IMR-90 (cell line): ENCODE data around the gene C15orf39.

ENCODE experiments used
- CEBPB ChIP-seq: IDR thresholded peaks from 2 replicates; pipeline ENCODE4 v1.6.1; 2012; ENCODE audit warnings: low read depth, low read length, improper control_type of control experiment
- CHD1 ChIP-seq: IDR thresholded peaks from 2 replicates; pipeline ENCODE4 v1.6.1; 2012; ENCODE audit warnings: low read depth, low read length, improper control_type of control experiment
- MXI1 ChIP-seq: IDR thresholded peaks from 2 replicates; pipeline ENCODE4 v1.6.1; 2012; ENCODE audit warnings: low read depth, mild to moderate bottlenecking, low read length, moderate library complexity, borderline replicate concordance
- NFE2L2 ChIP-seq: fragments of 150-350 bp; IDR thresholded peaks from 2 replicates; pipeline ENCODE4 v1.6.1; 2016; ENCODE audit warnings: low read depth, mild to moderate bottlenecking, low read length
- POLR2A ChIP-seq: IDR thresholded peaks from 2 replicates; pipeline ENCODE4 v1.6.1; 2012; ENCODE audit warnings: mild to moderate bottlenecking, low read depth, low read length
- RAD21 ChIP-seq: IDR thresholded peaks from 2 replicates; pipeline ENCODE4 v1.6.1; 2012; ENCODE audit warnings: low read length, improper control_type of control experiment
- RCOR1 ChIP-seq: IDR thresholded peaks from 2 replicates; pipeline ENCODE4 v1.6.1; 2012; ENCODE audit warnings: mild to moderate bottlenecking, low read length, improper control_type of control experiment; ENCODE audit not compliant: insufficient replicate concordance
- RFX5 ChIP-seq: IDR thresholded peaks from 2 replicates; pipeline ENCODE4 v1.8.0; 2012; ENCODE audit warnings: low read depth, mild to moderate bottlenecking, low read length, moderate library complexity
- SMC3 ChIP-seq: fragments of 150-350 bp; IDR thresholded peaks from 2 replicates; pipeline ENCODE4 v1.6.1; 2016; ENCODE audit warnings: low read depth, mild to moderate bottlenecking, antibody characterized with exemption, low read length, moderate library complexity
- TF ChIP-seq, protein P1 (sequence below): fragments of 150-350 bp; IDR thresholded peaks from 2 replicates; pipeline ENCODE4 v1.6.1; 2016; ENCODE audit warnings: low read depth, mild to moderate bottlenecking, low read length, moderate library complexity, borderline replicate concordance
- TF ChIP-seq, protein P2 (sequence below): conservative IDR thresholded peaks from 2 replicates; pipeline ENCODE4 v1.5.1; 2012; ENCODE audit warnings: mild to moderate bottlenecking, low read depth, low read length, improper control_type of control experiment
- TF ChIP-seq, protein P3 (sequence below): fragments of 150-350 bp; IDR thresholded peaks from 2 replicates; pipeline ENCODE4 v1.6.1; 2017; ENCODE audit warnings: mild to moderate bottlenecking, antibody characterized with exemption, low read length, low read depth

DNA sequence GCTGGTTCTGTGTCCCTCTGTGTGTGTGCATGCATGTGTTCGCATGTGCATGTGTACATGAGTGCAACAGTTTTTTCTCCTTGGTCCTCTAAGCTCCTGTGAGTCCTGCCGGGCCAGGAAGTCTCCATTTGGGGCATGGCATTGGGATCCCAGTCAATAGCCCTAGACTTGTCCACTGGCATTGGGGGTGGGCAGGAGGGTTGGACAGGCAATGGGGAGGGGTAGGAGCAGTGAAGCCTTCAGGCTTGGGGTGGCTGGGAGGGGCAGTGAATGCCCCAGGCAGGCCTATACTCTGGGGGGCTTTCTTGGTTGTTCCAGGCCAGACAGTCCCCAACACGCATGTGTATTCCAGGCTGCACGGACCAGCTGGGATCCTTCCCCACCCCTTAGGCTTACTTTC is 15.6 kb upstream of the C15orf39 start:
- TF ChIP-seq POLR2A (no peak), CHD1 (no peak), RCOR1 (no peak), NFE2L2 (no peak), CEBPB (no peak), MXI1 (no peak), RAD21 (no peak), SMC3 (no peak), RFX5 (no peak)
- TF ChIP-seq, protein P1, sequence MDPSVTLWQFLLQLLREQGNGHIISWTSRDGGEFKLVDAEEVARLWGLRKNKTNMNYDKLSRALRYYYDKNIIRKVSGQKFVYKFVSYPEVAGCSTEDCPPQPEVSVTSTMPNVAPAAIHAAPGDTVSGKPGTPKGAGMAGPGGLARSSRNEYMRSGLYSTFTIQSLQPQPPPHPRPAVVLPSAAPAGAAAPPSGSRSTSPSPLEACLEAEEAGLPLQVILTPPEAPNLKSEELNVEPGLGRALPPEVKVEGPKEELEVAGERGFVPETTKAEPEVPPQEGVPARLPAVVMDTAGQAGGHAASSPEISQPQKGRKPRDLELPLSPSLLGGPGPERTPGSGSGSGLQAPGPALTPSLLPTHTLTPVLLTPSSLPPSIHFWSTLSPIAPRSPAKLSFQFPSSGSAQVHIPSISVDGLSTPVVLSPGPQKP: no peak
- TF ChIP-seq, protein P2, sequence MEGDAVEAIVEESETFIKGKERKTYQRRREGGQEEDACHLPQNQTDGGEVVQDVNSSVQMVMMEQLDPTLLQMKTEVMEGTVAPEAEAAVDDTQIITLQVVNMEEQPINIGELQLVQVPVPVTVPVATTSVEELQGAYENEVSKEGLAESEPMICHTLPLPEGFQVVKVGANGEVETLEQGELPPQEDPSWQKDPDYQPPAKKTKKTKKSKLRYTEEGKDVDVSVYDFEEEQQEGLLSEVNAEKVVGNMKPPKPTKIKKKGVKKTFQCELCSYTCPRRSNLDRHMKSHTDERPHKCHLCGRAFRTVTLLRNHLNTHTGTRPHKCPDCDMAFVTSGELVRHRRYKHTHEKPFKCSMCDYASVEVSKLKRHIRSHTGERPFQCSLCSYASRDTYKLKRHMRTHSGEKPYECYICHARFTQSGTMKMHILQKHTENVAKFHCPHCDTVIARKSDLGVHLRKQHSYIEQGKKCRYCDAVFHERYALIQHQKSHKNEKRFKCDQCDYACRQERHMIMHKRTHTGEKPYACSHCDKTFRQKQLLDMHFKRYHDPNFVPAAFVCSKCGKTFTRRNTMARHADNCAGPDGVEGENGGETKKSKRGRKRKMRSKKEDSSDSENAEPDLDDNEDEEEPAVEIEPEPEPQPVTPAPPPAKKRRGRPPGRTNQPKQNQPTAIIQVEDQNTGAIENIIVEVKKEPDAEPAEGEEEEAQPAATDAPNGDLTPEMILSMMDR: no peak
- TF ChIP-seq, protein P3, sequence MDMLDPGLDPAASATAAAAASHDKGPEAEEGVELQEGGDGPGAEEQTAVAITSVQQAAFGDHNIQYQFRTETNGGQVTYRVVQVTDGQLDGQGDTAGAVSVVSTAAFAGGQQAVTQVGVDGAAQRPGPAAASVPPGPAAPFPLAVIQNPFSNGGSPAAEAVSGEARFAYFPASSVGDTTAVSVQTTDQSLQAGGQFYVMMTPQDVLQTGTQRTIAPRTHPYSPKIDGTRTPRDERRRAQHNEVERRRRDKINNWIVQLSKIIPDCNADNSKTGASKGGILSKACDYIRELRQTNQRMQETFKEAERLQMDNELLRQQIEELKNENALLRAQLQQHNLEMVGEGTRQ: no peak
